ENCODE data around the gene IQUB.
"Not testable (repeated sequence)": the region's sequence is repeated elsewhere in the genome, so short reads cannot be mapped to it uniquely, and the experiment has no call there.

IQUB gene

DNA sequence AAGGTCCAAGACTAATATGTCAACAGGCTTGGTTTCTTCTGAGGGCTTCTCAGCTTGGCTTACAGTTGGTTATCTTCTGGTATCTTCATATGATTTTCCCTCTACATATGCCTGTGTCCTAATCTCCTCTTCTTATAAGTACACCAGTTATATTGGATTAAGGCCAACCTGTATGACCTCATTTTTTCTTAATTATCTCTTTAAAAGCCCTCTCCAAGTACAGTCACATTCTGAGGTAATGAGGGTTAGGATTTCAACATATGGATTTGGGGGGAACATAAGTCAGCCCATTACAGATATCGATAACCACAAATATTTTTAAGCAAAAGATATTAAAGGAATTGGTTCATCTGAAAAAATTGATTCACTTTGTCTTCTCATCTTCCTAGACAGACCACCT, 49.2 kb downstream of the IQUB start:
- FAIRE-seq = no peak

DNA sequence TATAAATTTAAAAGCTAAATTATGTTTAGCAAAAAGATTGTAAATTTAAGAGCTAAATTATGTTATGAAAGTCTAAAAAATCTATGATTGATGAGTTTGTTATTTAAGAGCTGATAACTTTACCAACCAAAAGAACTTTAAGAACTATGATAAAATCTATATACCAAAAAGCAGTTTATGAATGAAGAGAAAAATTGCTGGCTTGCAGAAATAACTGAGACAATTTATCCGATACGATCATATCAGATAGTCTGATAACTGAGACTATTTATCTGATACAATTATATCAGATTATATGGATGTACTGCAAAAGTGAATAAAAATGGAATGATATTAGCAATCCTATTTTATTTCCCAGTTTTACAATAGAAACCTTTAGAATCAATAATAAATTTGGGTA, 50.2 kb downstream of the IQUB start:
- FAIRE-seq = no peak

DNA sequence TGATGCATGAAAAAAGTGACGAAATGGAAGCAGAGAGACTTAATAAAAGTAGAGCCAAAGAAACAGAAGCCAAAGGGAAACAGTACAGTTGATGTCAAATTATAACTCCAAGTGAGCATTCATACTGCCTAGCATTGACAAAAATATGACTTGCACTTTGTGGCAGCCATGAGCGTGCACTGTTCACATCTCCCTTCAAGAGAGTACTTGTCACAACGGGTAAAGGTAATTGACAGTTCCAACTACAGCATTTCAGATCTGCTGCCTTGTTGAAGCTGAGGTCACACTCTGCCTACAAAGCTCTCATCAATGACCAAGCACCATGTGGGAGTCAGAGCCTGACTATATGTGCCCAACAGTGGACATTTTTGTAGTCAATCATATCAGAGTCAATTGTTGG, 54.3 kb downstream of the IQUB start:
- no peak for FAIRE-seq

GRCh38 chr7:123478056-123478455, 56.3 kb downstream of the IQUB start:
- not testable (repeated sequence) for FAIRE-seq

DNA sequence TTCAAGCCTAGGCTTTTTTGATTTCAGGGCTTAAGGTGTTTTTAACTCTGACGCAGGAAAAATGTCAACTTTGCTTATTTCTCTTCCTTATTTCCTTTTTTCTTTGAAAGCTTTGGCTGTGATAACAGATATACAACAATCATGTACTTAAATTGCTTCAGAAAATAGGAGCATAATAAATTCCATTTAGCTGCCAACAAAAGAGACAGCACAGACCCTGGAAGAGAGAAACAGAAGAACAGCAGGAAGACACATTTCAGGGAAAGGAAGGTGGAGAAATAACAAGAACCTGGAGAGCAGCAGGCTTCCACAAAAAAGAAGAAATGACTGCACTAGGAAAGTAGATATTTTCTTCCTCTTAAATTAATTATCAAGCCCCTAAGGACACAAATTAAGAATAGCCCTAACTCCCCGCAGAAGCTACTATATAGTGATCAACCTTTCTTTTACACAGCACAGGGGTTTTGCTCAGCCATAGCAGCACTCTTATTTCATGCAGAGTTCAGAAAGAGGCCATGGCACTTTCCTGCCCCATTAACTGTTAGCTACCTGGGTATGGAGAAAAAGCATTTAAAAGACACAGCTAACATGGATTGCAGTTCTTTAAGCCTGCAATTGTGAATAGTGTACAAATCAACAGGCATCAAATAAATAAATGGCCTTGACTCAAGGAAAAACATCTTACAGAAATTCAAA, 61.5 kb downstream of the IQUB start:
- FAIRE-seq = no peak

DNA sequence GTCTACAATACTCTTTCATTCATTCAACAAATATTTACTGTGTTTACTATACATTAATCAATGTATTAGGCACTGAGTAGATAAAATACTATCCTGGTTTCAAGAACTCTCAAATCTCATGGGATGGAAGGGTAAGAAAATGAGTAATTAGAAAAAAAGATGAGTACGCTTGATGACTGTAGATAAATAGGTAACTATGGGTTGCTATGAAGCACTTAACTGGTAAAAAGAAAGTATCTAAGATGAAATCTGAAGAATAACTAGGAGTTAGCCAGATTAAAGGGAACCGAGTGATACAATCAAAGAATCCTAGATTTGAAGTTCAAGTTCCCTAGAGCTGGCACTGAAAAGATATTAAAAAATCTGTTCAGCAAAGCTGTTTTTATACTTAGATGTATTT, 62.1 kb downstream of the IQUB start:
- FAIRE-seq = no peak

DNA sequence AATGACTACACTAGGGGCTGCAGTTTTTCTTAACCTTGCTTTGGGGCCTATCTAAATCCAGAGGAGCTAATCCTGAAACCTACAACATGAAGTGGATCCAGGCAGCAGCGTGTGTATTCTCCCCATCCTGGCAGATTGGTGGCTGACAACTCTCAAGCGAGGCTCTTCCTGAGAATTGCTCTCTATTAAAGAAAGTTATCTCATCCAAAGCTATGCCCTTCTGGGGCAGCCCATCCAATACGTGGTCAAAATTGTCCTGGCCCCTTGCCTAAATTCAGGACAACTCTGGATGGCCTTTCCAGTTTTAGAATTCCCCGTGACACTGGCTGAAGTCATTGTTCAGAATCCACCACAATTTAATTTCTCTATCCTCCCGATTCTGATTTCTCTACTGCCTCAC, 66.1 kb downstream of the IQUB start:
- FAIRE-seq = no peak

DNA sequence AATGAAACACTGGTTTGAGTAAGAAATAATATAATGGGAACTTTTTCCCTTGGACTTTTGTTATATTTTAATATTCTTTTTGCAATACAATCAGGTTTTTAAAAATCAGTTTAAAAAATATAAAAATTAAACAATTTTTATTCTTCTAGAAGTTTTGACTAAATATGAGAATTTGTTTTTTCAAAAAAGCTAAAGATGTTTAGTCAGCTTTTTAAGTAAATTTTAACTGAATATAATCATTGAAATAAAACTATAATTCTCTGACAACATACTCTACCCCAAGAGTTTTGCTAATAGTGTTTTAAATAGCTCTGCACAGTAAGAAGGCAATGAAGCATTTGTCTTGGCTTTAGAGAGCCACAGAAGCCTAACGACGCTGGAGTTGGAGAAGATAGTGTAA, 70.5 kb downstream of the IQUB start:
- FAIRE-seq = no peak

- no peak for FAIRE-seq
These were observed 73.8 kb downstream of the IQUB start for GRCh38 chr7:123460616-123461015.

DNA sequence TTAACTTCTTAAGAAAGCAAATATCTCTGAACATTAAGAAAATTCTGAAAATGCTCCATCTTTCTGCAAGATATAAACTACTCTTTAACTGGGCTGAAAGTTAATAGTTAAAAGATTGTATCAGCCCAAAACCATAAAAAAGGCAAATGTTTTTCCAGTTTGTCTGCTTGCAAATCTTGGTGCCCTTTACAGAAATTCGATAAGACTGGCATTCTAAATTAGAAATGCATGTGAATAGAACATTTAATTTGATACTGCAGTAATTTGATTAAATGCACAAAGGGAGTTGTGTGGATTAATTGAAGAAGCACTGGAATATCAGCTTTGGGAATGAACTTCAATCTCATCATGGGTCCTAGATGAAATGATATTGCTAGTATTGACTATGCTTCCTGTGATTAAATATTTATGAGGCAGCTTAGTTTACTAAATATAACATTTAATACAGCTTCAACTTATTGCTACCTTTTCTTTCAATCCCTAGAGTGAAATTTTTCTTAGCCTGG, 78.4 kb downstream of the IQUB start:
- no peak for FAIRE-seq

DNA sequence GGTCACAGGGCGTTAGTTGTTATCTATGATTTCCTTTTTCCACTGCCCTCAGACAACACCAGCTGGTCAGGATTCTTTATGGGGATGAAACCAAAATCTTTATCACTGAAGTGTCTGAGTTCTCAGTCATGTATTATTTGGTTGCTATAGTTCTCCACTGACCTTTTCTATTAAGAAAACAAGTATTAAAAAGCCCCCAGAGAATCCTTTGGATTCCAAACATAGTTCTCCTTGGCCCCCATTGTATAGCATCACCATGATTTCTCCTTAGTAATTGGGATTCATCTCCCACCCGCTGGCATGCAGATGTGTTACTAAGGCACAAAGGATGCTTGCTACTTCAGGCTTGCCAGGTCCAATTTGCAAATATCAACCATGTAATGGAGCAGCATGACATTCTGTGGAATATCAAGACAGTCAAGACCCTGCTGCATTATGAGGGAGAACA, 94.3 kb downstream of the IQUB start:
- no peak for FAIRE-seq

GRCh38 chr7:123439191-123439590, 95.2 kb downstream of the IQUB start:
- FAIRE-seq = no peak

GRCh38 chr7:123437447-123437995, 96.9 kb downstream of the IQUB start:
- FAIRE-seq = no peak

- FAIRE-seq = no peak
These were observed 99.2 kb downstream of the IQUB start for GRCh38 chr7:123435080-123435700.

- no peak for FAIRE-seq
These were observed 100.7 kb downstream of the IQUB start for GRCh38 chr7:123433665-123434064.

- no peak for FAIRE-seq
These were observed 101.8 kb downstream of the IQUB start for GRCh38 chr7:123432601-123433000.

- no peak for FAIRE-seq
These were observed 103.2 kb downstream of the IQUB start for GRCh38 chr7:123431075-123431614.

DNA sequence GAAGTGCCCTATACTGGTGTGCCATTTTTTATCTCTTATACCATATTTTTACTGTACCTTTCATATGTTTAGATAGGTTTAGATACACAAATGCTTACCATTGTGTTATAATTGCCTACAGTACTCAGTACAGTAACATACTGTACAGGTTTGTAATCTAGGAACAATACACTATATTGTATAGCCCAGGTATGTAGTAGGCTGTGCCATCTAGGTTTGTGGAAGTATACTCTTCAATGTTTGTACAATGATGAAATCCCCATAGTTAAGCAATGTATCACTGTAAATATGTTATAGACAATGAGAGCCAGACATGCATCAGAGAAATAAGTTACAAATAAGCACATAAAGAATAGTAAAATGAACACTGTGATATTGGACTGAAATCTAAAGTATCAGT, 109.1 kb downstream of the IQUB start:
- no peak for FAIRE-seq

DNA sequence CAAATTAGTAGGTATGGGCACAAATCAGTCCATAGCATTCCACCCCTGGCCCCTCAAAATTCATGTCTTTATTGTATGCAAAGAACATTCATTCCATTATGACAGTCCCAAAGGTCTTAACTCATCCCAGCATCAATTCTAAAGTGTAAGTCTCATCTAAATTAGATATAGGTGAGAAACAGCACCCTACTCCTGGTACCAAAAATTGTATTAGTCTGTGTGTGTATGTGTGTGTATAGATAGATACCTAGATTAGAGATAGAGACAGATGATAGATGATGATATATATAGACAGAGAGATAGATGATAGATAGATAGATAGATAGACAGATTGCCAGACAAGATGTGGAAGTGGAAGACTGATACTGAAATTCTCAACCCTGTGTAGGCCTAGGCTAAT, 109.9 kb downstream of the IQUB start:
- FAIRE-seq = no peak

GRCh38 chr7:123423622-123424021, 110.8 kb downstream of the IQUB start:
- no peak for FAIRE-seq

GRCh38 chr7:123417580-123417979, 116.8 kb downstream of the IQUB start:
- FAIRE-seq = no peak

- FAIRE-seq = no peak
These were observed 118.8 kb downstream of the IQUB start for GRCh38 chr7:123415625-123416024.

DNA sequence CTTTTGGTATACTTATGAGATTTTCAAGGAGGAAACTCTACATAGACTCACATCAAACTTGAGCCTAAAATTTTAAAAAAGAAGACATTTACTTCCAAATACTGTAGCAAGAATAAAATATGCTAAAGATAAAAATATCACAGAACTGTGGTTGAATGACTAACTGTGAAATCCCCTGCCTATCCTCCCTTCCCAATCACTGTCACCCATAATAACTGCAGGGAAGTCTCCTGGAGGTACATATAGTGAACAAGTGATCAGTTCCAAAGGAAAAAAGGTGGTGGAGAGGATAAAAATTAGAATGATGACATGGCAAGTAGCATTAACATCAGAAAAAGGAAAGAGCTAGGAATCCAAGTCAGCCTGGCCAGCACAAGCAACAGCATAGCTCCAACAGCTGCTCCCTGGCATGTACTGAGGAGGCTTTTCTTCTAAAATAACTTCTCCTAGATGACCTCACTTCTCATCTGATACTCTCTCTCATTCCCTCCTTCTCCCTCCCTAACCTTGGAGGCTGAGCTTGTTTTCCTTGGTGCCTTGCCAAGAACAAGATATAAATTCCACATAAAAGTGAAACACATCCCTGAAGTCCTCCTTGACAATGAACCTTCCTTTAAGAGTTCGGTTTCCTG, 124.0 kb downstream of the IQUB start:
- no peak for FAIRE-seq

DNA sequence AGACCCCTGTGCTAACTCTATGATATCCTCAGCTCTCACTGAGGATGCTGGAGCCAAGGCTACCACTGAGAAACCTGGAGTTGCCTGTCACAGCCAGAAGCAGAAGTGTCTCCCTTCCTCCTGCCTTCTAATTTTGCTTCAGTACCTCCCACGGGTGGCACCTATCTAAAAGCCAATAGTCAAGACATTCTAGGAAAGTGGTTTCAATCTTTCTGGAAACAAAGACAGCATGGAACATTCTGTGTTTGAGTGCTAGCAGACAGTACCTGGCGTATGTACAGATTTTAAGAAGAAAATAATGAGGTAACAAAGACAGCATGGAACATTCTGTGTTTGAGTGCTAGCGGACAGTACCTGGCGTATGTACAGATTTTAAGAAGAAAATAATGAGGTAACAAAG, 126.4 kb downstream of the IQUB start:
- FAIRE-seq = not testable (repeated sequence)
